OCI-M1 (cell line): ENCODE measurements around the gene ASB14.

Experiments used
- DNase-seq: peaks from one replicate; lab custom pipeline; 2025; lab: John Stamatoyannopoulos, UW

ASB14 gene

DNA sequence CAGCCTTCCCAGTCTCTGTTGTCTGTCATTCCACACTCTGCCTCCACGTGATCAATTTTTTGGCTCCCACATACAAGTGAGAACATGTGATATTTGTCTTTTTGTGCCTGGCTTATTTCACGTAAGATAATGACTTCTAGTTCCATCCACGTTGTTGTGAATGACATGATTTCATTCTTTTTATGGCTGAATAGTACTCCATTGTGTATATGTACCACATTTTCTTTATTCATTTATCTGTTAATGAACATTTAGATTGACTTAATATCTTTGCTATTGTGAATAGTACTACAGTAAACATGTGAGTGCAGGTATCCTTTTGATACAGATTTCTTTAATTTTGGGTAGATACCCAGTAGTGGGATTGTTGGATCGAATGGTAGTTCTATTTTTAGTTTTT is 31.4 kb downstream of the ASB14 start:
- DNase-seq, result no peak

DNA sequence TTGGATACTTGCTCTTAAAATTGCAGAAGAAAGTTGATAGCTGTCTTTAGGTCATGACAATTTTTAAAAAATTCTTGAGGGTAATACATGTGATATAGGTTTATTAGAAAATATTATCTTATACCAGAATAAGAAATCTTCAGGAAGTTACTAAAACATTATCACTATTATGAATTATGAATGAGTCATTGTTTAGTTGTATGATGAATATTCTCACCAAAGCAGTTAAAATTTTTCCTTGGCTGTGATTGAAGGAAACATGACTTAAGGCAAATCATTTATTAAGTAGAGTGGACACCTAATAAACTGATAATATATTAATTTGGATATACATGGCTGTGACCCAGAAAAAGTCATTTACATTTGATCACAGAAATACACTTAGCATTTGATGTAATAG is 34.8 kb downstream of the ASB14 start:
- no peak for DNase-seq

DNA sequence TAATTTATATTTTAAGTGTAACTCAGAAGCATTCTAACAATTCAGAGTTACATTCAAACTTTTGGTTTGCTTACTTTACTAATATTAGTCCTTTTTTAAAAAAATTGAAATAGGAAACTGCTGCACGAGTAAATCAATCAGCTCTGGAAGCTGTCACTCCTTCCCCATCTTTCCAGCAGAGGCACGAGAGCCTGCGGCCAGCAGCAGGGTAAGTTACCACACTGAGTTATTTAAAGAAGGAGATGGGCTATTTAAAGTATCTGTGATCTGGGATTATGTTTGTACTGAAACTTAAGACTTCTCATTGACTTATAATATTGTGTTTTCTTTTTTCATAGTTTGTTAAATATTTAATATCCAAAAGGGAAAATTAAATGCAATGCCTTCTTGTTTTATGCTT is 35.6 kb downstream of the ASB14 start:
- DNase-seq, result no peak

DNA sequence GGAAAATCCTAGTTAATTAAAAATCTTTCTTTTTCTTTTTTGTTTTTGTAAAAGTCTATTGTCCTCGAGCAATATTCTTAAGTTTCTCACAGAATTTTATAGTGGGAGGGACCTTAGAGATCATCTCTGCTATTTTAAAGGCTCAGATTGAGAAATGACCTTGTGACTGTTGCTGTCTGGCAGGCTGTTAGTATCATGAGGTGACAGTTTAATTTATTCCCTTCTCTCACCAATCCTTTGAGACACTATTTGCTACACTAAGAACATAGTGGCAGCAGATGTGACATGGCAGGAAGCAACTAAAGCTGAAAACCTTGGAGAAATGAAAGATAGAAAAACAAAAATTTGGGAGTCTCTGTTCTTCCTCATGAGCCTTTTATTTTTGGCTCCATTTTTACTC is 40.1 kb downstream of the ASB14 start:
- DNase-seq, result no peak

DNA sequence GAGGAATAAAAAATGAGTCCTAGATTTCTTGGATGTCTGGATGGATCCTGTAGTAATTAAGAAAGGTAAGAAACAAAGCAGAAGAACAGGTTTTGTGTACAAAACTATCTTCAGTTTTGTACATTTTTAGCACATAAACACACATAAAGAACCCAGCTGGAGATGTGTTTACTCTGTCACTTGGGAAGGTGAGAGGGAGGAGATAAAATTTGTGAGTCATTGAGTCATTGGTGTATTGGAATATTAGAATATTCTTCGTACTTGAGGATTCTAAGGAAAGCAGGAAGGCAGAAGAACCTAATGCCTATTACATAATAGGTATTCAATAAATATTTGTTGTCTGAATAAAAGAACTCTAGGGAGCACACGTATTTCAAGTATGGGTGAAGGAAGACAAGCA is 47.5 kb downstream of the ASB14 start:
- DNase-seq, result no peak

DNA sequence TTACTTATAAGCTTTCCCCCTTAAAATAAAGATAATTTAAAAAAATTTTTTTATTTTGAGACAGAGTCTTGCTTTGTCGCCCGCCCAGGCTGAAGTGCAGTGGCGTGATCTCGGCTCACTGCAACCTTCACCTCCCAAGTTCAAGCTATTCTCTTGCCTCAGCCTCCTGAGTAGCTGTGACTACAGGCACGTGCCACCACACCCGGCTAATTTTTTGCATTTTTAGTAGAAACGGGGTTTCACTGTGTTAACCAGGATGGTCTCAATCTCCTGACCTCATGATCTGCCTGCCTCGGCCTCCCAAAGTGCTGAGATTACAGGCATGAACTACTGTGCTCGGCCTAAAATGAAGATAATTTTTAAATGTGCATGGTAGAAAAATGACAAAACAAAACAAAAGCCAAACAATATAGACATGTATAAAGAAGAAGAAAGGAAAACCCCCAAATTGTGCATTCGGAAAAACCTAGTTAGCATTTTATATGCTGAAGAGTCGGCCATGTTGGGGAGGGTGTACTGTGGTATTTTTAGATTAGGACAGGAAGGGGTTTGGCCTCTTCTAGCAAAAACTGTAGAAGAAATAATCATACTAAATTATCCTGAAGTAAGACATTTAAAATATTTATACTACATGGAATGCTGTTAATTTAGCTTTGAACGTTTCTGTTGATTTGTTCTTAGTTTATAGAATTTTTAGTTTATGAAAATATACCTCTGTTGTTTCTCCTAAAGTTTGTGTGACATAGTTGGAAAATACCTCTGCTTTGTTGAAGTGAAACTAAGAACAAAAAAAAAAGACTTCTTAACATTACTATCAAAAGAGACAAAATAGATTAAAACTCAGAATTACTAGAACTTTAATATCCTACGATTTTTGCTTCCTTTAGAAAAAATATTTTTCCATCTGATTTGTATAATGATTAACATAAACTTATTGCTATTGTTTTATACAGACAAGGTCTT is 57.6 kb downstream of the ASB14 start:
- DNase-seq, result no peak

DNA sequence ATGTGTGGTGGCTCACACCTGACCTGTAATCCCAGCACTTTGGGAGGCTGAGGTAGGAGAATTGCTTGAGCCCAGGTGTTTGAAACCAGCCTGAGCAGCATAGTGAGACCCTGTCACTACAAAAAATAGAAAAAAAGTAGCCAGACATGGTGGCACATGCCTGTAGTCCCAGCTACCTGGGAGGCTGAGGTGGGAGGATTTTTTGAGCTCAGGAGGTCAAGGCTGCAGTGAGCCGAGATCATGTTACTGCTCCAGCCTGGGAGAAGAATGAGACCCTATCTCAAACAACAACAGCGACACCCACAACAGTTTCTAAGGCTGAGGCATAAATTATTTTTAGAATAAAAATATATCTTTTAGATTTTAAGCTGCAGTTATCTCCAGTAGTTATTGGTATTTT is 58.7 kb downstream of the ASB14 start:
- no peak for DNase-seq

DNA sequence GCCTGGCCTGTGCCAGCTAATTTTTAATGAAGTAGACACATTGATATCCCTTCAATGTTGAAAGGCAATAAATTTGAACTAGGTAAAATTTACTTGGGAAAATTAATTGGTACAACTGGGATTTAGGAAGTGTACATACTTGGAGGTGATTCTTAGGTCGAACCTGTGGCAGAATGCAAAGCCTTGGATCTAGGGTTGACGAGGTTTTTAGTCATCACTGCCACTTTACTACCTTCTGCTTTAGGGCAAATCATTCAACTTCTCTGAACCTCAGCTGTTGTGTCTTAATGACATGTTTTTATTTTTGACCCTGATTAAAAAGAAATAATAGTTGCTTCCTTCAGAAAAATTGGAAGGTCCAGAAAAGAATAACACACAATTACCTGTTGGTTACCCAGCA is 62.5 kb downstream of the ASB14 start:
- no peak for DNase-seq

DNA sequence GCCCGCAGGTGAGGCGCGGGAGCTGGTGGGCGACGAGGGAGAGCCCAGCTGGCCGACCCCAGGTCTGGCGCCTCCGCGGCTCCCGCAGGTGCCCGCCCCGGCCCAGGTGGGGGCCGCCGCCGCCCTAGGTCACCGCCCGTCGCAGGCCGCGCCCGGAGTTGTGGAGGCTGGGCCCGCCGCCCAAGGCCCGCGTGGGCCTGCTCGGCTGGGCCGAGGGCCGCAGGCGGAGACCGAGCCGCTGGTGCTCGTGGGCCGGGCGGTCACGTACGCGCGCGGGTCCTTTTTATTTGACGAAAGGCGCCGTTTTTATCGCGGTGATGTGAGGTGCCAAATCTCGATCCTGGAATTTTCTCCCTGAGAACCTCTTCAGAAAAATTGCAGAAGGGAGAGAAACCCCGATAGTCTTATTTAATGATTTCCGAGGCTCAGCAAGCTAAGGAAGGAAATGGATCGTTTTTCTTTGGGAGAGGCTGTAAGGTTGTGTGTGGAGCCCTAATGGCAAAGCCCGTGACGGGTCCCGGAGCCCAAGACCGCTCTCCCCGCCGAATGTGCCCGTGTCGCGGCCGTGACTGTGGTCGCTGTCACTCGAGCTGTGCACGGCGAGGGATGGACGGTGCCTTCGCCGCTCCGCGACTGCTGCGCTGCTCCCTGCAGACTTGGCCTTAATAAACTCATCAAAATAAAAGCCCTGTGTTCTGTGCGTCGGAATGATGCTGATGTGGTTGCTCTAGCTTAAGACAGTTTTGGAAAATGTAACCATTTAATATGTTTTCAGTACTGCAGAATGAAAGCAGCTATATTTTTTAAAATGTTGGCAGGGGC is 64.3 kb downstream of the ASB14 start:
- peak; percentile 72 for DNase-seq

DNA sequence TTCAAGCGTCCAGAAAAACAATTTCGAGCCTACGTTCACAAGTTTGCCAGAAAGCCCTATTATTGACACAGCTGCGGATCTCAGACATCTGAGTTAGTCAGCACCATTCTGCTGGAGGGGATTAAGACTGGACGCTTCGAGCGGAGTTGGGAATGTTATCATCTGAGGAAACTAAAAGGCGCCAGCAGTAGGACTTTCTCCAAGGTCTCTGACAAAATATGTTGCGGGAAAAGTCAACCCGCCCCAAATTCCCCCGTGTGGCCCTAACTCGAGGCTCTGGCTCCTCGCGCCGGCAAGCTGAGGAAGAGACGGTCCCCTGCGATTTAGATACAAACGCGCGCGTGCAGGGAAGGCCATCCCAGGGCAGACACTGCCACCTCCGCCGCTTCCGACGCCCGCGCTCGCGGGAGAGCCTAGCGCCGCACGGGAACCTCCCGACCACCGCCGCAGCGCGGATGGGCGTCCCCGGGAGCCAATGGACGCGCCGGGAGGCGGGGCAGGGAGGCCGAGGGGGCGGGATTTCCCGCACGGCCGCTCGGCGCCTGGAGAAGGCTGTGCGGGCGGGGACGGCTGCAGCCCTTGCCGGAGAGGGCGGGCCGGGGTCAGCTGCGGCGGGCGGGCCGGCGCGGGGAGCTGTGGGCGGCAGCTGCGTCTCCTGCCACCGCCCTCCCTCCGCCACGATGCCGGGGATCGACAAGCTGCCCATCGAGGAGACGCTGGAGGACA is 65.1 kb downstream of the ASB14 start, which contains the start of gene APPL1:
TSS of gene APPL1 (plus strand) at position 526 of the 726 bp plus-strand sequence. CDS start at position 681, 155 bp downstream.
- peak; percentile 92 for DNase-seq

DNA sequence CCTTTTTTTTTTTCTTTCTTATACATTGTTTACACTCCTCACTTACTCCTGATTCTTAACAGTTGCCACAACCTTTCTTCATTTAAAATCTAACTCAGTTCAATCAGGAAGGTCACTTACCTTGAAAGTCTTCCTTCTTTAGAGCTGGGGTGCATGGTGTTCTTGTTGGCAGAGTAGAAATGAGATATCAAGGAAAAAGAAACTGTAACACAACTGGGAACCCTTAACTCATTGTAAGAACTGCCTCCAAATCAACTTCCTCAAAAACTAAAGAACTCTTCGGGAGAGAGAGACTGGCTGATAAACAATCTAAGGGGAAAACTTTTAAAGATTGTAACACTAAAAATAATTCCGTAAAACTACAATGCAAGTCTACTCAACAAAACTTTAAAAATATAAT is 66.3 kb downstream of the ASB14 start:
- DNase-seq, result peak; percentile 60

DNA sequence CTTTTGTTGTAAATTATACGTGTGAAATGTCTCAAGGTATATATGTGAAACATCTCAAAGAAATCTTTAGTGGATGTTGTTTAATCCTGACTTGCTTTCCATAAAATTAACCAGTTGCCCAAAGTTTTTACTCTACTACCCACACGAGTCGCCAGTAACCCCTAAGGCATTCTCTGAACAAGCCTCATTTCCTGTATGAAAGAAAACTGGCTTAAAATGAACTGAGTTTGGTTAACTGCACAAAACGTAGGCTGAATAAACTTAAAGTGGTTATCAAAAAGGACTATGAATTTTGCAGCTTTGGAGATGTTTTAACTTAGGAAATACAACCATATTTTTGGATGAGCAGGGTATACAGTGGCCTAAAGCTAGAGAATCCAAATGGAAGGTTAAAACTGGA is 67.6 kb downstream of the ASB14 start:
- no peak for DNase-seq

DNA sequence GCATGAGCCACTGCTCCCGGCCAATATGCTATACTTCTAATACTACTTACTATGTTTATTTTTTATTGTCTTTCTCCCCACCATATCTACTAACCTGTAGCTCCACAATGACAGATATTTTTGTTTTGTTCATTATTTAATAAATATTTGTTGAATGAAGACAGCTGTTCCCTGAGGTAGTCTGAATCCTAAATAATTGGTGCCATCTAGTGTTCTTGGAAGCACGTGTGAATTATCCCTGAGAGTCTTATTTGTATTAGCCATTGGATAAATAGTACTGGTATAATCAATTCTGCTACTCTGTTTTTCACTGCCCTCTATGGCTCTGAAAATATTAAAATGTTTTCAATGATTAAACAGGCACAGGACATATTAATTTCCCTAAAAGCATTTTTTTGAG is 70.6 kb downstream of the ASB14 start:
- peak; percentile 17 for DNase-seq
